CD4-positive, alpha-beta T cell treated with Interleukin-15 for 1 hour (primary cell): ENCODE measurements around the gene POLR3E.
"Not testable (repeated sequence)": the region's sequence is repeated elsewhere in the genome, so short reads cannot be mapped to it uniquely, and the experiment has no call there.

Experiments
- DNase-seq: peaks from one replicate; pipeline ENCODE4 v3.0.0-alpha.2; 2020

Gene POLR3E

DNA sequence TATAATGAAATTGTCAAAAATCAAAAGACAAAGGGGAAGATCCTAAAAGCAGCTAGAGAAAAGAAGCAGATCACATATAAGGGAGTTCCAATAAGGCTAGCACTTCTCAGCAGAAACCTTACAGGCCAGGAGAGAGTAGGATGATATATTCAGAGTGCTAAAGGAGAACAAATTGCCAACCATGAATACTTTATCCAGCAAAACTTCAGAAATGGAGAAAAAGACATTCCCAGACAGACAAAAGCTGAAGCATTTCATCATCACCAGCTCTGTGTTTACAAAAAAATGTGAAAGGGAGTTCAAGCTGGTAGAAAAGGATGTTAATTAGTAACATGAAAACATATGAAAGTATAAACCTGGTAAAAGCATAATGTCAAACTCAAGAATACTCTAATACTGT, 39.8 kb downstream of the POLR3E start:
- DNase-seq, result no peak

GRCh38 chr16:22337849-22338635, 40.8 kb downstream of the POLR3E start:
- DNase-seq, result no peak

GRCh38 chr16:22340945-22341344, 43.7 kb downstream of the POLR3E start:
- no peak for DNase-seq

DNA sequence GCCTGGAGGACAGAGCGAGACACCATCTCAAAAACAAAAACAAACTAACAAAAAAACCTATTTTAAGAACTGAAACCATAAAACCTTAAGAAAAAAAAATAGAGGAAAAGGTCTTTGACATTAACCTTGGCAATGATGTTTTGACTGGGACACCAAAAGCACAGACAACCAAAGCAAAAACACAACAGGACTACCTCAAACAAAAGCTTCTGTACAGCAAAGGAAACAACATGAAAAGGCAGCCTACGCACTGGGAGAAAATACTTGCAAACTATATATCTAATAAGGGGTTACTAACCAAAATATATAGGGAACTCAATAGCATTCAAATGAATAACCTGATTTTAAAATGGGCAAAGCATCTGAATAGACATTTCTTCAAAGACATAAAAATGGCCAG, 44.9 kb downstream of the POLR3E start:
- no peak for DNase-seq

DNA sequence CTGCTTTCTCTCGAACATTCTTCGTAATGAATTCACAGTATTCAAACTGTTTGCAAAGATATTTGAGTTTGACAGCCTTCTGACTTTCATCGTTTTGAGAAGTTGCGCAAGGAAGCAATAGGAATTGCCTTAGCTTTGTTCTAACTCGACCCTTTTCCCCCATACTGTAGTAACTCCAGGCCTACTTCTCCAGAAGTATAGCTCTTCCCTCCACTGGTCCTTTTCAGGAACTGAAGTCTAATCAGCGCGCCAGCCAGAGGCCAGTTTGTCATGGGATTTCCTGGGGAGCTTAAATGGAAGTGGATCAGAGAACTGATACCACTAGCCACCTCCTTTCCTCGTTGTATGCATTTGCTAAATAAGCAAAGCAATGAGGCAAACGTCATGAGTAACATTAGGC, 49.3 kb downstream of the POLR3E start:
- DNase-seq, result no peak

DNA sequence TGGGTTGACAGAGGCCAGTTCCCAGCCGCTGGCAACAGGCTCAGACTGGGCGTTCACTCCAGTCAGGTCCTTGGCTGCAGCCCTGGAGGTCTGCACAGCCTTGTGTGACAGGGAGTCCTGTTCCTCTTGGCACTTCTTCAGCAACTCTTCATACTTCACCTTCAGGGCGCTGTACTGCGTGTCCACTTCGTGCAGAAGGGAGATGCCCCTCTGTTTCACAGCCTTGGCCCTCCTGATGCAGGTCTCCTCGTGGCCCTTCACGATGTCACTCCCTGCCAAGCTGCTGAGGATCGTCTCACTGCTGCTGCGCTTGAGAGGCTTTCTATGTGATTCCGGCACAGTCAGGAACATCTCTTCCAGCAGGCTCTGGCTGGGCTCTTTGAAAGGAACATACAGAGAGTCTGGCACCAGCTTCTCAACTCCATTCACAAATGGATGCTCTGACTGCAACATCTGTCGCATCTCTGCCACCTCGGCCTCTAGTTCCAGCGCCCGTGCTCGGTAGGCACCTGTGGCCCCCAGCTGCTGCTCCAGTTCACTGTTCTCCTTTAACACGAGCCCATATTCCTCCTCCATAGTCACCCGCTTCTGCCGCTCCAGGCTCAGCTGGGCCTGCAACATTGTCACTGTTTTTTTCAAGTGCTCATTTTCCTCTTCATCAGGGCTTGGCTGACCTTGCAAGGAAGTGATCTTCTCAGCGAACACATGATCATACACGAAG, 50.1 kb downstream of the POLR3E start:
- DNase-seq, result no peak

GRCh38 chr16:22348291-22348690, 51.1 kb downstream of the POLR3E start:
- DNase-seq, result no peak

- not testable (repeated sequence) for DNase-seq
These were observed 53.8 kb downstream of the POLR3E start for GRCh38 chr16:22351017-22351416.

- DNase-seq, result no peak
These were observed 54.9 kb downstream of the POLR3E start for GRCh38 chr16:22352140-22352539.

GRCh38 chr16:22352723-22353122, 55.5 kb downstream of the POLR3E start:
- no peak for DNase-seq

DNA sequence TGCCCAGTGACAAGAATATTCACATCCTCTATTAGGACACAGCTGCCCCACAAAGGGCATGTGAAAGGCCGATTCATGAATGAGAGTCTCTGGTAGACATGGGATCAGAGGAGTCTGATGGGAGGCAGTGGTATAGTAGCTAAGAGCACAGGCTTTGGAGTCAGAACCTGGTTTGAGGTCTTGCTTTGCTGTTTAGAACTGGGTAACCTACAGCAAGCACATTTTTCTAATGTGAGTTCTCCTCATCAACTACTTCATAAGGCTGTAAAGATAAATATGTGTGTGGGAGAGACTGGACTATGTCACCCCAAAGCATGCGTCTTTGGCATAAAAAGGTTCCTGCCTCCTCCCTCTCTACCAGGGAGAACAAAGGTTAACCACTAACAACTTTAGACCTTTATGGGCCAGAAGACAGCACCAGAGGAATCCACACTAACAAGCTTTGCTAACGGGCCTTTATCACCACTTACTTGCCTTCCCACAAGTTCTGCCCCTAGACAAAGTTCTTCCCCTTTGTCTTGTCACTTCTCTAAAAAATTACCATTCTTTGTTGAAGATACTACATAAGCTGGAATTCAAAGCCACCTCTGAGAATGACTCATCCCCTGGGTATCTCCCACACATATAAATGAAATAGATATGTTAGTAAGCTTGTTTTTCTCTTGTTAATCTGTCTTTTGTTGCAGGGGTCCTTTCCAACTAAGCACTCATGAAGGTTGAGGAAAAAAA, 56.1 kb downstream of the POLR3E start:
- DNase-seq, result no peak

- DNase-seq, result no peak
These were observed 56.8 kb downstream of the POLR3E start for GRCh38 chr16:22353933-22354541.

DNA sequence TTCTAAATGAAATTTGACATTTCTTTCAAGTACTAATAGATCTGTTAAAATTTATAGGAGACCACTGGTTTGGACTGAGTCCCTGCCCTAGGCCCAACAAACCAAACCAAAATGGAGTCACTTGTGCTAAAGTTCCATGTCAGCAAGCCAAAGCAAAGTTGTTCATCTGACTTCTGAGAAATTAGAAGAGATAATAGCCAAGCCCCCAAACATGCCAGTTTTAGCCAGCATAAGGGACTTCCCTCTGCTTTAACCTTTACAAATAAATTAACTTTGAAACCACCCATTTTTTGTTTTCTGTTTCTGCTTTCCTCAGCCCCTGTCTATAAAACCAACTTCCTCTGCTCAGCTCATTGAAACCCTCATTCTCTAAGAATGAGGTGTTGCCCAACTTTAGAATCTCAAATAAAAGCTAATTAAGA, 58.3 kb downstream of the POLR3E start:
- DNase-seq, result no peak

- DNase-seq, result no peak
These were observed 59.9 kb downstream of the POLR3E start for GRCh38 chr16:22356930-22357634.

GRCh38 chr16:22357635-22357971, 60.4 kb downstream of the POLR3E start:
- no peak for DNase-seq

DNA sequence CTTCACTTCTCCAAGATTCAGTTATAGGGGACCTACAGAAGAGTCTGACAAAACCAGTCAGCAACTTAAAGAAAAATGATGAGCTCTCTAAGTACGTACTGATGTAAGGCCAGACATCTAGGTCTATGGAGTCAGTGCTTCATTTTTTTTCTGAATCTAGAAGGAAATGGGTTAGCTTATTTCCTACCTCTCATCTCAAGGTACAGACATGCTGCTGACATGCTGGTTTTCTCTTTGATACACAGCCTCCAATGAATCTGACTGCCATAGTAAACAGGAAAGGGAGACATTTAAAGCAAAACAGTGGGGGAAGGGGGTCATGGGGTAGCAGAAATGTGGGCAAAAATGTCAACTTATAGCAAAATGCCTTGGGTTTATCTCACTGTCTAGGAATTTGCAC, 60.8 kb downstream of the POLR3E start:
- DNase-seq, result no peak

DNA sequence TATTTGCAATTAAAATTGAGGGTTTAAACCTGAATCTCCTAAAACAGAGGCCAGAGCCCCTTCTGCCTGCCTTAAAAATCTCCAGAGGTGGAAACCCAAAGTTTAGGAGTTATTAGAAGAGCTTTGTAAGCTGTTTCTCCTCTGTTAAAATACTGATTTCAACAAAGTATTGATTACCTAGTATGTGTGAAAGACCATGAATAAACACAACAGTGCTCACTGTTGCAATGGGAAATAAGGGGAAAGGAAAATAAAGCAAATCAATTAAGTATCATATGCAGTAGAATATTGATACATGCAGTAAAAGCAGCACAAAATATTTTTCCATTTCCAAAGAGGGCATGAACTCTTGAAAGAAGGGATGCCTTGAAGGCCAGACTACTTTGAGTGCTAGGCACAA, 62.5 kb downstream of the POLR3E start:
- no peak for DNase-seq

DNA sequence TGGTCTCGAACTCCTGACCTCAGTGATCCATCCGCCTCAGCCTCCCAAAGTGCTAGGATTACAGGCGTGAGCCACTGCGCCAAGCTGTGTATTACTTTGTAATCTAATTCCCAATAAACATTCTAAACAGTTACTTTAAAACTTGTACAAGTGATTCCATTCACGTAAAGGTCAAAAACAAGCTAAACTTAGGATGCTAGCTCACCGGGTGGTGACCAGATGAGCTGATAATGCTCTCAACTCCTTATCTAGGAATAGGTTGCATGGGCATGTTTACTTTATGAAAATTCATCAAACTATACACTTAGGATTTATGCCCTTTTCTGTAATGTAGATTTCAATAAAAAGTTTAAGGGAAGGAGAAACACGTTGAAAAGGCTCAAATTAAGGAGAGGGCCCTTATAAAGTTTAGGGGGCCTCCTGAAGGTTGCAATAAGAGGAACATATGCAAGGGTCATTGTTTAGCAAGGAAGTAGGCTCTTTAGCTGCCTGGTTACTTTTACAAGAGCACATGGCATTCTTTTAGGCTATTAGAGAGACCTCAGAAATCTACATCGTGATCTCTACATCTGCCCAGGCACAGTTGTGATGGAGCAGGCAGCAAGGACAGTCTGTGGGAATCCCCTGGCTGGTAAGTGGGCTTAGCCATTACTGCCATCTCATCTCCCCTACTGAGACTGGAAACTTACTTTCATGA, 63.9 kb downstream of the POLR3E start:
- DNase-seq, result no peak

GRCh38 chr16:22364241-22364640, 67.0 kb downstream of the POLR3E start:
- no peak for DNase-seq

- DNase-seq, result no peak
These were observed 69.2 kb downstream of the POLR3E start for GRCh38 chr16:22366371-22366770.

DNA sequence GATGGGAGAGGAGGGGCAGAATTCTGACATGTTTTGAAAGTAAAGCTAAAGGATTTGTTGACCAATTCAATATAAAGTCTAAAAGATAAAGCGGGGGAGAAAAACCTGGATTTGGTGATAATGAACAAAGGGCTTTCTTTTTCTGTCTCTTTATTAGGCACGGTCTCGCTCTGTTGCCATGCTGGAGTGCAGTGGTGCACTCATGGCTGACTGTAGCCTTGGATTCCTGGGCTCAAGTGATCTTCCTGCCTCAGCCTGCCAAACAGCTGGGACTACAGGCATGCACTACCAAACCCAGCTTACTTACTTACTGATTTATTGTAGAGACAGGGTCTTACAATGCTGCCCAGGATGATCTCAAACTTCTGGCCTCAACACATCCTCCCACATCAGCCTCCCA, 69.7 kb downstream of the POLR3E start:
- no peak for DNase-seq

GRCh38 chr16:22368200-22368826, 71.1 kb downstream of the POLR3E start:
- not testable (repeated sequence) for DNase-seq
